ENCODE data around the gene PRPH.
"Not testable (repeated sequence)": the region's sequence is repeated elsewhere in the genome, so short reads cannot be mapped to it uniquely, and the experiment has no call there.

GRCh38 chr12:49280545-49280944 is 14.4 kb upstream of the PRPH start:
- not testable (repeated sequence) for TF ChIP-seq EZH2phosphoT487 (IDR thresholded peaks at IDR 0.05; ENCODE audit: insufficient read depth, low read depth); EZH2 (IDR thresholded peaks at IDR 0.05; ENCODE audit: insufficient read depth, poor library complexity, severe bottlenecking)

Measured in GM23248 (cell line).